ENCODE data around the gene ADAMTS14. TPM values are rescaled to one million over a fixed set of nuclear protein-coding genes. Genes with fewer than 3 reads are reported as not detected.

ADAMTS14 gene
- total and polyA plus RNA-seq, 8 donors = 0.33 to 9.4 (median 3.9) TPM; not detected in 2

GRCh38 chr10:70704211-70704610, 31.9 kb downstream of the ADAMTS14 start:
- no peak for TF ChIP-seq POLR2A (IDR thresholded peaks at IDR 0.05)
- Histone ChIP-seq H3K27ac (no peak overlapping the region), H3K4me1 (no peaks in the 10 kb centered on the region), H3K4me3 (no peak overlapping the region), H3K27me3 (no peaks in the 10 kb centered on the region), H3K9me3 (no peaks in the 10 kb centered on the region), H3K36me3 (no peaks in the 10 kb centered on the region)
- WGBS, 5 donors = 85 to 94% (median 87%) methylated on average over 5 of the region's 5 CpGs
- no peak for DNase-seq
- intact Hi-C loops (cut with DNase I; ENCODE audit: low total_unique reads) = no loop called here

GRCh38 chr10:70705121-70705861, 33.0 kb downstream of the ADAMTS14 start:
- TF ChIP-seq POLR2A (IDR thresholded peaks at IDR 0.05) (no peak), EP300 (IDR thresholded peaks at IDR 0.05) (no peak), POLR2AphosphoS5 (IDR thresholded peaks at IDR 0.05) (no peak), CTCF (IDR thresholded peaks at IDR 0.05) (no peak)
- DNase-seq = no peak
- Histone ChIP-seq H3K27ac (no peak overlapping the region), H3K9me3 (no peaks in the 10 kb centered on the region), H3K27me3 (no peaks in the 10 kb centered on the region), H3K4me1 (no peaks in the 10 kb centered on the region), H3K36me3 (no peaks in the 10 kb centered on the region), H3K4me3 (no peak overlapping the region)
- intact Hi-C loops (cut with DNase I; ENCODE audit: low total_unique reads) = no loop called here
- 85 to 89% (median 85%) methylated on average over 18 of the region's 18 CpGs for WGBS, 5 donors

GRCh38 chr10:70711177-70711576, 38.9 kb downstream of the ADAMTS14 start:
- H3K4me1 ChIP-seq = peaks cover 0 to 12% (median 3%) of the 10 kb centered on the region in 4 donors
- no peaks in the 10 kb centered on the region for H3K36me3 ChIP-seq
- no peak overlapping the region for H3K4me3 ChIP-seq
- DNase-seq = no peak
- TF ChIP-seq CTCF (IDR thresholded peaks at IDR 0.05) = no peak
- no peak for TF ChIP-seq POLR2AphosphoS5 (IDR thresholded peaks at IDR 0.05)
- no peak for TF ChIP-seq EP300 (IDR thresholded peaks at IDR 0.05)
- TF ChIP-seq POLR2A (IDR thresholded peaks at IDR 0.05) = no peak
- WGBS, 5 donors = 71 to 84% (median 80%) methylated on average over 7 of the region's 7 CpGs
- no peaks in the 10 kb centered on the region for H3K9me3 ChIP-seq
- no peaks in the 10 kb centered on the region for H3K27me3 ChIP-seq
- H3K27ac ChIP-seq = no peak overlapping the region
- intact Hi-C loops (cut with DNase I; ENCODE audit: low total_unique reads) = no loop called here

GRCh38 chr10:70711911-70712310, 39.6 kb downstream of the ADAMTS14 start:
- peaks cover 0 to 16% (median 4%) of the 10 kb centered on the region in 4 donors for H3K4me1 ChIP-seq
- no peak overlapping the region for H3K4me3 ChIP-seq
- H3K9me3 ChIP-seq = no peaks in the 10 kb centered on the region
- intact Hi-C loops (cut with DNase I; ENCODE audit: low total_unique reads) = no loop called here
- DNase-seq = no peak
- TF ChIP-seq POLR2AphosphoS5 (IDR thresholded peaks at IDR 0.05) (no peak), POLR2A (IDR thresholded peaks at IDR 0.05) (no peak)
- no peak overlapping the region for H3K27ac ChIP-seq
- no peaks in the 10 kb centered on the region for H3K27me3 ChIP-seq
- H3K36me3 ChIP-seq = no peaks in the 10 kb centered on the region
- WGBS, 5 donors = 61 to 78% (median 70%) methylated on average over 6 to 7 of the region's 7 CpGs

- H3K36me3 ChIP-seq = no peaks in the 10 kb centered on the region
- H3K9me3 ChIP-seq = no peaks in the 10 kb centered on the region
- TF ChIP-seq CTCF (IDR thresholded peaks at IDR 0.05) = no peak
- no peak for TF ChIP-seq POLR2AphosphoS5 (IDR thresholded peaks at IDR 0.05)
- no peak for TF ChIP-seq EP300 (IDR thresholded peaks at IDR 0.05)
- TF ChIP-seq POLR2A (IDR thresholded peaks at IDR 0.05) = no peak
- DNase-seq = no peak
- no peak overlapping the region for H3K4me3 ChIP-seq
- 60 to 78% (median 68%) methylated on average over 4 of the region's 4 CpGs for WGBS, 5 donors
- no peak overlapping the region for H3K27ac ChIP-seq
- intact Hi-C loops (cut with DNase I; ENCODE audit: low total_unique reads) = no loop called here
- no peaks in the 10 kb centered on the region for H3K27me3 ChIP-seq
- peaks cover 0 to 16% (median 4%) of the 10 kb centered on the region in 4 donors for H3K4me1 ChIP-seq
Observed at GRCh38 chr10:70714245-70714644, 41.9 kb downstream of the ADAMTS14 start.

All from stomach (tissue), 9 donors.